ENCODE results near the gene NLRC4.

DNA sequence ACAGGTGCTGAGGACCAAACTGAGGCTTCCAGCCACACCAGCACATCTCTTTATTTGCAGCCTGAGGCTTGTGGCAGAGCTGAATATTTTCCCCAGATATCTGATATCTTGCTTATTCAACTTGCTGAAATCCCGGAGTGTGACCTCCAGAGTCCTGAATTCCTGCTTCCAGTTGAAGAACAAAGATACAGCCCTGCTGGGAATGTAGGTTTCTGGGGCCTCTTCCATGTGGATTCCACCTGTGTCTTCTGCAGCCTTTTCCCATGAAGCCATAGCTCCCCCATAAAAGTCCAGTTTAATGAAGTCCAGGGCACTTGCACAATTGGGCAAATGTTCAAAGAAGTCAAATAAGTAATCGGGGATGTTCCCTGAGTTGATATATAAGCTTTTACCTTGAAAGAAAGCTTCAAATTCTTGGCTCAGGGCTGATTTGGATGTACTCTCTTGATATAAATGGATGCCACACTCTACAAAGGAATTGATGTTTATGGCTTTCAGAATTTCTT is 14.9 kb downstream of the NLRC4 start:
- TF ChIP-seq POLR2A (IDR thresholded peaks at IDR 0.05) (no peak), CTCF (IDR thresholded peaks at IDR 0.05) (no peak), POLR2AphosphoS5 (IDR thresholded peaks at IDR 0.05) (no peak)
